K562 (cell line): ENCODE results near the gene BCAR1. TPM values are rescaled to one million over a fixed set of nuclear protein-coding genes. Genes with fewer than 3 reads are reported as not detected.
A peak's percentile ranks its signal among the peaks of the same experiment; 100 is the strongest.
"Not testable (repeated sequence)": the region's sequence is repeated elsewhere in the genome, so short reads cannot be mapped to it uniquely, and the experiment has no call there.

Experiments used
- ATAC-seq: fragments of 200-7000 bp; cut with Tn5 transposase; 3 replicates; pipeline ENCODE4 v1.9.1; 2020; ENCODE audit warnings: moderate library complexity
- BruUV-seq: library from RNA; stranded (reverse); fragments of 400-500 nt; replicated peaks from 2 replicates; lab custom pipeline; 2021; lab: Mats Ljungman, UMichigan
- CTCF ChIA-PET: fragments of 300-600 bp; formaldehyde crosslinking; extraction: SDS; loops from one replicate; lab custom pipeline; 2021; ENCODE audit warnings: low intra/inter-chr PET ratio; lab: Yijun Ruan, JAX
- POLR2A ChIA-PET: fragments of 300-600, 350-650 bp; sonication (Branson Sonifier 250); formaldehyde crosslinking; extraction: SDS; loops from one replicate; lab custom pipeline; 2021; ENCODE audit warnings: antibody characterized with exemption, inconsistent platforms; lab: Yijun Ruan, JAX
- DNase-seq, 4 experiments: peaks; one replicate each; pipeline versions ENCODE4 v3.0.0 to v3.0.0-alpha.2; 2011 to 2018; ENCODE audit warnings: low spot score in 3 of 4, mixed read lengths in 3 of 4; ENCODE audit errors: extremely low read depth in 1 of 4
- FAIRE-seq: peaks from 2 replicates; lab custom pipeline; 2011; peaks lifted over from hg19 to GRCh38; lab: Jason Lieb, UNC
- H2AFZ ChIP-seq: 2 replicates; pipeline ENCODE4 v1.6.0; 2011; ENCODE audit warnings: low read depth, low read length, control low read depth, inconsistent platforms
- H3K27ac ChIP-seq: fragments of 200-600 bp; 3 replicates; pipeline ENCODE4 v1.8.0; 2011; ENCODE audit warnings: low read depth, mild to moderate bottlenecking, control low read depth, inconsistent platforms, low read length, moderate library complexity, mixed read lengths; ENCODE audit errors: extremely low read depth
- H3K27me3 ChIP-seq, 2 experiments: fragments of 300-600 bp in 1 of 2; 2 replicates in 1 of 2; 3 replicates in 1 of 2; pipeline versions ENCODE4 v1.6.0 to v1.8.0; 2011; ENCODE audit warnings: inconsistent platforms in 2 of 2, low read length in 2 of 2, mild to moderate bottlenecking in 1 of 2, mixed read lengths in 1 of 2, moderate library complexity in 1 of 2; ENCODE audit not compliant: control insufficient read depth in 2 of 2, insufficient read depth in 2 of 2
- H3K36me3 ChIP-seq: fragments of 300-600 bp; 3 replicates; pipeline ENCODE4 v1.8.0; 2011; ENCODE audit warnings: mild to moderate bottlenecking, low read length, inconsistent platforms; ENCODE audit not compliant: control insufficient read depth, insufficient read depth
- H3K4me1 ChIP-seq, 2 experiments: fragments of 200-600 bp in 1 of 2; replicated peaks in 1 of 2; 2 replicates in 1 of 2; 3 replicates in 1 of 2; pipeline versions ENCODE4 v1.5.1 to v1.8.0; 2011; ENCODE audit warnings: inconsistent platforms in 2 of 2, low read length in 2 of 2, mild to moderate bottlenecking in 1 of 2, mixed read lengths in 1 of 2, moderate library complexity in 1 of 2; ENCODE audit not compliant: control insufficient read depth in 2 of 2, insufficient read depth in 2 of 2
- H3K4me2 ChIP-seq: 2 replicates; pipeline ENCODE4 v1.6.1; 2011; ENCODE audit warnings: low read length, control low read depth, inconsistent platforms, mixed read lengths; ENCODE audit not compliant: insufficient read depth
- H3K4me3 ChIP-seq: fragments of 200-600 bp; sonication (generic), shearing (Covaris generic); 2 replicates; pipeline ENCODE4 v1.5.1; 2016; ENCODE audit warnings: control low read depth, inconsistent platforms
- H3K79me2 ChIP-seq: fragments of 200-600 bp; 3 replicates; pipeline ENCODE4 v1.8.0; 2011; ENCODE audit warnings: low read length, inconsistent platforms; ENCODE audit not compliant: control insufficient read depth, insufficient read depth
- H3K9ac ChIP-seq, 2 experiments: 2 replicates each; pipeline versions ENCODE4 v1.6.0 to v1.6.1; 2011; ENCODE audit warnings: low read depth in 2 of 2, low read length in 2 of 2, control low read depth in 1 of 2, inconsistent platforms in 1 of 2, mild to moderate bottlenecking in 1 of 2, mixed read lengths in 1 of 2; ENCODE audit not compliant: insufficient read depth in 1 of 2
- H3K9me1 ChIP-seq: one replicate; pipeline ENCODE4 v1.6.0; 2011; ENCODE audit warnings: inconsistent platforms, mild to moderate bottlenecking, low read length, moderate library complexity; ENCODE audit not compliant: control insufficient read depth, insufficient read depth
- H3K9me3 ChIP-seq: replicated peaks from 2 replicates; pipeline ENCODE4 v1.5.1; 2011; ENCODE audit warnings: low read depth, low read length, inconsistent platforms; ENCODE audit not compliant: control insufficient read depth, insufficient read depth
- H4K20me1 ChIP-seq: replicated peaks from 2 replicates; pipeline ENCODE4 v1.6.1; 2011; ENCODE audit warnings: low read length, inconsistent platforms, mixed read lengths; ENCODE audit not compliant: control insufficient read depth, insufficient read depth
- RBM15 ChIP-seq: fragments of 200-400 bp; formaldehyde crosslinking; IDR thresholded peaks from 2 replicates; pipeline ENCODE4 v1.6.1; 2018; ENCODE audit warnings: mild to moderate bottlenecking, low read length, moderate library complexity; ENCODE audit not compliant: insufficient read depth
- WGBS: fragments of 100-300 bp; shearing (Covaris generic); methylation state at CpG from one replicate; pipeline ENCODE4 v1.1.6; 2016; ENCODE audit warnings: low coverage, mixed read lengths; ENCODE audit not compliant: insufficient coverage; ENCODE audit errors: missing lambda C conversion rate; 5-methylcytosine and 5-hydroxymethylcytosine counted together
- in situ Hi-C: fragments of 300-500 bp; cut with MboI; formaldehyde crosslinking; loops from 4 replicates; pipeline ENCODE4 v1.15.0; 2018; ENCODE audit warnings: inconsistent platforms, mixed read lengths
- intact Hi-C: fragments of 100-400 bp; cut with micrococcal nuclease; formaldehyde crosslinking; loops from 2 replicates; pipeline ENCODE4 v1.14.2; 2022
- polyA plus RNA-seq, 8 experiments: library from polyadenylated mRNA; depleted of rRNA in 4 of 8; stranded (reverse) in 5 of 8; unstranded in 3 of 8; fragments of >200 nt; fragmentation: Nextera tagmentation in 2 of 8; fragmentation: Illumina TruSeq in 1 of 8; extraction: Ambion mirVana in 2 of 8; extraction: Trizol in 1 of 8; gene quantifications; 2 replicates each; pipeline versions ENCODE4 v1.2.1 to v1.2.3, GENCODE V29; 2011 to 2014; ENCODE audit warnings: inconsistent platforms in 1 of 8, missing spikeins in 1 of 8
- total RNA-seq, 7 experiments: library from RNA; depleted of rRNA in 6 of 7; stranded (reverse); fragments of >200 nt in 6 of 7; fragmentation: Illumina TruSeq in 2 of 7; extraction: Trizol in 2 of 7; gene quantifications; 2 replicates each; pipeline versions ENCODE4 v1.2.1 to v1.2.3, GENCODE V29; 2011 to 2021; ENCODE audit warnings: low replicate concordance in 1 of 7
- TF ChIP-seq, protein P1 (sequence below), 2 experiments: fragments of 450-650 bp; IDR thresholded peaks; 2 replicates each; pipeline ENCODE4 v1.6.1; 2016; ENCODE audit warnings: mild to moderate bottlenecking in 2 of 2, borderline replicate concordance in 1 of 2, low read depth in 1 of 2, moderate library complexity in 1 of 2
- TF ChIP-seq, protein P2 (sequence below): sonication (generic); formaldehyde crosslinking; IDR thresholded peaks from 2 replicates; pipeline ENCODE4 v1.8.0; 2022; ENCODE audit warnings: mild to moderate bottlenecking, missing genetic modification reagents

BCAR1 gene
- total and polyA plus RNA-seq, 9 of the 15 experiments (the other 6 are each of a cell fraction or from before 2014, with no cell fraction given): 0.10 to 26.3 (median 3.6) TPM

DNA sequence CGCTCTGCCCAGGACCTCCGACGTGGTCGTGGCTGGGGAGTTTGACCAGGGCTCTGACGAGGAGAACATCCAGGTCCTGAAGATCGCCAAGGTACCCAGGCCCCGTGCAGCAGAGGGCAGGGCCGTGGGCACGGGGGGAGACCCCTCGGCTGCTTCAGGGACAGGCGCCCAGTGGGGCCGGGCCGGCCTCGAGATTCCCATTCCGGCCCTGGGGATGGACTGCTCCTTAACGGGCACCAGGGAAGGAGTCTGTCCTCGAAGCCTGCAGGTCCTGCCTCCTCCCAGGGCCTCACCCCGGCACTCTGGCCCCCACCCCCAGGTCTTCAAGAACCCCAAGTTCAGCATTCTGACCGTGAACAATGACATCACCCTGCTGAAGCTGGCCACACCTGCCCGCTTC is 28.3 kb downstream of the BCAR1 start:
- not testable (repeated sequence) for ATAC-seq
- in situ Hi-C loops: loop anchor here (25.0 kb wide), 1 partner anchor 1964 kb away; the partner anchor contains the start of genes MON1B and SYCE1L

DNA sequence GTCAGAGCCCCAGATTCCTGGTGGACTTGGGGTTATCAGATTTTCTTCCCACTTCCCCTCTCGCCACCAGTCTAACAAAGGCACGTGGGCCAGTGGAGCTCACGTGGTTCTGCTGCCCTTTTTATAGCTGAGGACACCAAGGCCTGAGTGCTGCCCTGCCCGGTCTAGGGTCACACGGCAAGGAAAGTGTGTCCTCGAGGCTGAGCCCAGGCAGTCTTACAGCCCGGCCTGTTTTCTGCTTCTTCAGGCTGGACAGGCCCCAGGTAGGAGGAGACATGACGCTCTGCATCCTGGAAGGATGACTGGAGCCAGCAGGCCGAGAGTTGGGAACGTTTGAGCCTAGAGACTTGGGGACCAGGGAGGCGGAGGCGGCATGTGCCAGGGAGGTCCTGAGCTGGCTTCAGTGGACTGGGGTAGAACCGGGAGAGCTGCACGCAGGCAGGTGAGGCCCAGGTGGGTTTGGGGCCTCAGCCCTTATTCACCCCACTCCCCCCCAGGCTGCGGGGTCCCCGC is 29.1 kb downstream of the BCAR1 start:
- no peak overlapping the region for H3K4me3 ChIP-seq
- 37% methylated on average over 15 of the region's 16 CpGs for WGBS
- H3K4me2 ChIP-seq: no peak overlapping the region
- intact Hi-C loops (no loop called here), in situ Hi-C loops (loop anchor here (25.0 kb wide), 1 partner anchor 1965 kb away; the partner anchor contains the start of genes MON1B and SYCE1L)
- H3K9me1 ChIP-seq: no peaks in the 10 kb centered on the region
- CTCF ChIA-PET: no interaction called here
- POLR2A ChIA-PET: no interaction called here
- H3K9ac ChIP-seq: no peak overlapping the region; a peak in 1 of 4 replicates
- no TSS peak for BruUV-seq
- H4K20me1 ChIP-seq: 0 out of 2 replicates have a peak, but pooled peaks cover 4% of the 10 kb centered on the region
- FAIRE-seq: no peak
- H3K79me2 ChIP-seq: no peaks in the 10 kb centered on the region
- H3K27ac ChIP-seq: no peak overlapping the region
- peaks cover 8 to 13% of the 10 kb centered on the region in 2 experiments; a peak in 3 of 5 replicates for H3K27me3 ChIP-seq
- ATAC-seq: no peak
- DNase-seq: no peak
- no peaks in the 10 kb centered on the region for H3K36me3 ChIP-seq
- peaks cover 0 to 27% of the 10 kb centered on the region in 2 experiments; a peak in 1 of 5 replicates for H3K4me1 ChIP-seq
- no peaks in the 10 kb centered on the region for H3K9me3 ChIP-seq
- peak overlapping the region; percentile 55; the same call in 1 of the 2 replicates for H2AFZ ChIP-seq
- TF ChIP-seq, protein P1, sequence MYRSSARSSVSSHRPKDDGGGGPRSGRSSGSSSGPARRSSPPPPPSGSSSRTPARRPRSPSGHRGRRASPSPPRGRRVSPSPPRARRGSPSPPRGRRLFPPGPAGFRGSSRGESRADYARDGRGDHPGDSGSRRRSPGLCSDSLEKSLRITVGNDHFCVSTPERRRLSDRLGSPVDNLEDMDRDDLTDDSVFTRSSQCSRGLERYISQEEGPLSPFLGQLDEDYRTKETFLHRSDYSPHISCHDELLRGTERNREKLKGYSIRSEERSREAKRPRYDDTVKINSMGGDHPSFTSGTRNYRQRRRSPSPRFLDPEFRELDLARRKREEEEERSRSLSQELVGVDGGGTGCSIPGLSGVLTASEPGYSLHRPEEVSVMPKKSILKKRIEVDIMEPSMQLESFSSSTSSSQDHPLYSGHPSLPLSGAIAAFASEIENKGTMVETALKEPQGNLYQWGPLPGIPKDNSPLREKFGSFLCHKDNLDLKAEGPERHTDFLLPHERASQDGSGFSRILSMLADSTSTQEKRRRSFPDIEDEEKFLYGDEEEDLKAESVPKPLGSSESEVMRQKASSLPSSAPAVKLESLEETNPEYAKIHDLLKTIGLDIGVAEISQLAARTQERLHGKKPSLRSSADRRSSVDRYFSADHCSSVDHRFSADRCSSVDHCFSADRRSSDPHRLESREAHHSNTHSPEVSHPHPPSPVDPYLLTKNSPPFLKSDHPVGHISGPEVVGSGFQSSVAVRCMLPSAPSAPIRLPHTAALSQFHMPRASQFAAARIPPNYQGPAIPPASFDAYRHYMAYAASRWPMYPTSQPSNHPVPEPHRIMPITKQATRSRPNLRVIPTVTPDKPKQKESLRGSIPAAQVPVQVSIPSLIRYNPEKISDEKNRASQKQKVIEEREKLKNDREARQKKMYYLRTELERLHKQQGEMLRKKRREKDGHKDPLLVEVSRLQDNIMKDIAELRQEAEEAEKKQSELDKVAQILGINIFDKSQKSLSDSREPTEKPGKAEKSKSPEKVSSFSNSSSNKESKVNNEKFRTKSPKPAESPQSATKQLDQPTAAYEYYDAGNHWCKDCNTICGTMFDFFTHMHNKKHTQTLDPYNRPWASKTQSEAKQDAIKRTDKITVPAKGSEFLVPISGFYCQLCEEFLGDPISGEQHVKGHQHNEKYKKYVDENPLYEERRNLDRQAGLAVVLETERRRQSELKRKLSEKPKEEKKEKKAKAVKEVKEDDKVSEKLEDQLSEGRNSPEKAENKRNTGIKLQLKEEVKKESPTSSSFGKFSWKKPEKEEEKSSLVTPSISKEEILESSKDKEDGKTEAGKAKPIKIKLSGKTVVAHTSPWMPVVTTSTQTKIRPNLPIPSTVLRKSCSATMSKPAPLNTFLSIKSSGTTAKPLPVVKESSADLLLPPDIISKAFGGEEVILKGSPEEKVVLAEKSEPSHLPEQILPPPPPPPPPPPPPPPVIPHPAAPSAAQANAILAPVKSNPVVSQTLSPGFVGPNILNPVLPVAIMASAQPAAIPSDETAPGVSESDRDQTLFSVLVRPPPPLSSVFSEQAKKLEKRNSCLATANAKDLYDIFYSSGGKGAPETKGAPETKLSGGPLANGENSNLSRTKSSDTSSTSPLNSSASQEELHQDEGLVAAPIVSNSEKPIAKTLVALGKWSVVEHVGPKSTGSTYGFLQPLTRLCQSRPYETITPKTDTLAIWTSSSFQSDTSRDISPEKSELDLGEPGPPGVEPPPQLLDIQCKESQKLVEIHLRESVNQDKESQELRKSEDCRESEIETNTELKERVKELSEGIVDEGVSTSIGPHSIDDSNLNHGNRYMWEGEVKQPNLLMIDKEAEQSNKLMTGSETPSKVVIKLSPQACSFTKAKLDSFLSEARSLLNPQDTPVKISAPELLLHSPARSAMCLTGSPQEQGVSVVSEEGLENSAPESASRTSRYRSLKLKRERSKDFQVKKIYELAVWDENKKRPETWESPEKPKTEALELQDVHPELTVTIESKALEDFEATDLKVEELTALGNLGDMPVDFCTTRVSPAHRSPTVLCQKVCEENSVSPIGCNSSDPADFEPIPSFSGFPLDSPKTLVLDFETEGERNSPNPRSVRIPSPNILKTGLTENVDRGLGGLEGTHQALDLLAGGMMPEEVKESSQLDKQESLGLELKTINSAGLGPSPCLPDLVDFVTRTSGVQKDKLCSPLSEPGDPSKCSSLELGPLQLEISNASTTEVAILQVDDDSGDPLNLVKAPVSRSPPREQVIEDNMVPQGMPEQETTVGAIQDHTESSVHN (IDR thresholded peaks at IDR 0.05; ENCODE audit: borderline replicate concordance in 1 of 2, low read depth in 1 of 2): no peak
- TF ChIP-seq RBM15: no peak
- TF ChIP-seq, protein P2, sequence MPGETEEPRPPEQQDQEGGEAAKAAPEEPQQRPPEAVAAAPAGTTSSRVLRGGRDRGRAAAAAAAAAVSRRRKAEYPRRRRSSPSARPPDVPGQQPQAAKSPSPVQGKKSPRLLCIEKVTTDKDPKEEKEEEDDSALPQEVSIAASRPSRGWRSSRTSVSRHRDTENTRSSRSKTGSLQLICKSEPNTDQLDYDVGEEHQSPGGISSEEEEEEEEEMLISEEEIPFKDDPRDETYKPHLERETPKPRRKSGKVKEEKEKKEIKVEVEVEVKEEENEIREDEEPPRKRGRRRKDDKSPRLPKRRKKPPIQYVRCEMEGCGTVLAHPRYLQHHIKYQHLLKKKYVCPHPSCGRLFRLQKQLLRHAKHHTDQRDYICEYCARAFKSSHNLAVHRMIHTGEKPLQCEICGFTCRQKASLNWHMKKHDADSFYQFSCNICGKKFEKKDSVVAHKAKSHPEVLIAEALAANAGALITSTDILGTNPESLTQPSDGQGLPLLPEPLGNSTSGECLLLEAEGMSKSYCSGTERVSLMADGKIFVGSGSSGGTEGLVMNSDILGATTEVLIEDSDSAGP (CRISPR knock-in tag): no peak

More for the DNA sequence above, 28.3 kb downstream of the BCAR1 start:
- WGBS: 20% methylated on average over 6 of the region's 20 CpGs
- H3K4me3 ChIP-seq, intact Hi-C loops, H3K9me1 ChIP-seq, H2AFZ ChIP-seq, H3K9me3 ChIP-seq, POLR2A ChIA-PET, H3K79me2 ChIP-seq, H3K27ac ChIP-seq, DNase-seq, CTCF ChIA-PET, H4K20me1 ChIP-seq, H3K9ac ChIP-seq, FAIRE-seq, H3K36me3 ChIP-seq, H3K4me2 ChIP-seq, BruUV-seq: not testable (repeated sequence)
- peaks cover 0 to 27% of the 10 kb centered on the region in 2 experiments; a peak in 1 of 5 replicates for H3K4me1 ChIP-seq
- peaks cover 8 to 13% of the 10 kb centered on the region in 2 experiments; a peak in 3 of 5 replicates for H3K27me3 ChIP-seq
